Suprapubic skin (tissue), 4 donors: Measurements from ENCODE around the gene DBI. TPM values are rescaled to one million over a fixed set of nuclear protein-coding genes. Genes with fewer than 3 reads are reported as not detected.

ENCODE experiments used
- DNase-seq, 2 donors: peaks; one replicate each; pipeline ENCODE4 v3.0.0-alpha.2; 2019; ENCODE audit warnings: low spot score in 2 of 2
- H3K27ac ChIP-seq: fragments of 200-600 bp; sonication (generic); one replicate; pipeline ENCODE4 v1.5.1; 2019
- H3K27me3 ChIP-seq: fragments of 200-600 bp; sonication (generic); one replicate; pipeline ENCODE4 v1.5.1; 2019
- H3K36me3 ChIP-seq: fragments of 200-600 bp; sonication (generic); one replicate; pipeline ENCODE4 v1.5.1; 2019
- H3K4me1 ChIP-seq: fragments of 200-600 bp; sonication (generic); one replicate; pipeline ENCODE4 v1.5.1; 2019
- H3K4me3 ChIP-seq: fragments of 200-600 bp; sonication (generic); one replicate; pipeline ENCODE4 v1.5.1; 2019; ENCODE audit warnings: mild to moderate bottlenecking
- H3K9me3 ChIP-seq: fragments of 200-600 bp; sonication (generic); one replicate; pipeline ENCODE4 v1.5.1; 2019
- CTCF ChIP-seq, 2 donors: fragments of 200-600 bp in 1 of 2; fragments of 450-650 bp in 1 of 2; sonication (generic) in 1 of 2; IDR thresholded peaks; one replicate each; pipeline ENCODE4 v1.5.1; 2016 to 2019; ENCODE audit warnings: antibody characterized with exemption in 2 of 2, mild to moderate bottlenecking in 1 of 2, moderate library complexity in 1 of 2
- EP300 ChIP-seq: sonication (generic); formaldehyde crosslinking; IDR thresholded peaks from one replicate; pipeline ENCODE4 v1.6.1; 2017; ENCODE audit warnings: antibody characterized with exemption
- POLR2A ChIP-seq, 2 donors: fragments of 450-650 bp; IDR thresholded peaks; one replicate each; pipeline ENCODE4 v1.6.1; 2017; ENCODE audit warnings: antibody characterized with exemption in 2 of 2, mild to moderate bottlenecking in 2 of 2, moderate library complexity in 2 of 2
- POLR2AphosphoS5 ChIP-seq, 3 donors: sonication (generic); formaldehyde crosslinking; IDR thresholded peaks; one replicate each; pipeline ENCODE4 v1.6.1; 2017; ENCODE audit warnings: antibody characterized with exemption in 3 of 3
- WGBS: methylation state at CpG from one replicate; pipeline ENCODE4 v1.1.5; 2018; 5-methylcytosine and 5-hydroxymethylcytosine counted together
- total RNA-seq, 4 donors: library from RNA; depleted of rRNA; stranded (reverse); fragments of >200 nt; gene quantifications; one replicate each; pipeline ENCODE4 v1.1.0, GENCODE V29; 2016

Gene DBI
- total RNA-seq, 4 donors from 2014 or later: 242 to 376 (median 273) TPM

GRCh38 chr2:119414894-119415293 is 48.1 kb downstream of the DBI start:
- Histone ChIP-seq H3K36me3 (no peaks in the 10 kb centered on the region), H3K4me3 (no peak overlapping the region), H3K27ac (no peak overlapping the region), H3K27me3 (no peaks in the 10 kb centered on the region), H3K9me3 (no peaks in the 10 kb centered on the region), H3K4me1 (peaks cover 10% of the 10 kb centered on the region)
- TF ChIP-seq POLR2AphosphoS5 (IDR thresholded peaks at IDR 0.05) (no peak), POLR2A (IDR thresholded peaks at IDR 0.05) (no peak), EP300 (no peak), CTCF (IDR thresholded peaks at IDR 0.05) (no peak)
- 82% methylated on average over 3 of the region's 3 CpGs for WGBS
- no peak for DNase-seq

- H3K9me3 ChIP-seq: no peaks in the 10 kb centered on the region
- WGBS: 71% methylated on average over 1 of the region's 1 CpG
- H3K4me1 ChIP-seq: peaks cover 10% of the 10 kb centered on the region
- no peak overlapping the region for H3K27ac ChIP-seq
- H3K36me3 ChIP-seq: no peaks in the 10 kb centered on the region
- H3K4me3 ChIP-seq: no peak overlapping the region
- TF ChIP-seq POLR2A (IDR thresholded peaks at IDR 0.05) (no peak), CTCF (IDR thresholded peaks at IDR 0.05) (no peak), POLR2AphosphoS5 (IDR thresholded peaks at IDR 0.05) (no peak), EP300 (no peak)
- no peak for DNase-seq
- H3K27me3 ChIP-seq: no peaks in the 10 kb centered on the region
These were observed 48.9 kb downstream of the DBI start for GRCh38 chr2:119415630-119416029.

GRCh38 chr2:119416299-119416923 is 49.6 kb downstream of the DBI start:
- 87% methylated on average over 4 of the region's 4 CpGs for WGBS
- Histone ChIP-seq H3K9me3 (no peaks in the 10 kb centered on the region), H3K4me1 (peaks cover 10% of the 10 kb centered on the region), H3K27me3 (no peaks in the 10 kb centered on the region), H3K36me3 (no peaks in the 10 kb centered on the region), H3K27ac (no peak overlapping the region), H3K4me3 (no peak overlapping the region)
- TF ChIP-seq POLR2AphosphoS5 (IDR thresholded peaks at IDR 0.05): no peak
- no peak for TF ChIP-seq CTCF (IDR thresholded peaks at IDR 0.05)
- no peak for TF ChIP-seq EP300
- no peak for TF ChIP-seq POLR2A (IDR thresholded peaks at IDR 0.05)
- no peak for DNase-seq

GRCh38 chr2:119417908-119418307 is 51.1 kb downstream of the DBI start:
- DNase-seq: no peak
- no peaks in the 10 kb centered on the region for H3K9me3 ChIP-seq
- 95% methylated on average over 6 of the region's 6 CpGs for WGBS

GRCh38 chr2:119419065-119419464 is 52.3 kb downstream of the DBI start:
- Histone ChIP-seq H3K36me3 (no peaks in the 10 kb centered on the region), H3K27me3 (no peaks in the 10 kb centered on the region), H3K27ac (no peak overlapping the region), H3K4me1 (peaks cover 10% of the 10 kb centered on the region), H3K4me3 (no peak overlapping the region), H3K9me3 (no peaks in the 10 kb centered on the region)
- 71% methylated on average over 1 of the region's 1 CpG for WGBS
- TF ChIP-seq EP300: no peak
- TF ChIP-seq POLR2AphosphoS5 (IDR thresholded peaks at IDR 0.05): no peak
- no peak for TF ChIP-seq CTCF (IDR thresholded peaks at IDR 0.05)
- no peak for TF ChIP-seq POLR2A (IDR thresholded peaks at IDR 0.05)
- DNase-seq: no peak

More at GRCh38 chr2:119417908-119418307, 51.1 kb downstream of the DBI start:
- TF ChIP-seq POLR2AphosphoS5 (IDR thresholded peaks at IDR 0.05) (no peak), POLR2A (IDR thresholded peaks at IDR 0.05) (no peak), CTCF (IDR thresholded peaks at IDR 0.05) (no peak), EP300 (no peak)
- H3K27me3 ChIP-seq: no peaks in the 10 kb centered on the region
- no peak overlapping the region for H3K27ac ChIP-seq
- no peak overlapping the region for H3K4me3 ChIP-seq
- H3K4me1 ChIP-seq: peaks cover 10% of the 10 kb centered on the region
- no peaks in the 10 kb centered on the region for H3K36me3 ChIP-seq
